ENCODE data around the gene SPRR4. TPM values are rescaled to one million over a fixed set of nuclear protein-coding genes. Genes with fewer than 3 reads are reported as not detected.

Gene SPRR4
- total RNA-seq, 2 experiments from 2014 or later: not detected

GRCh38 chr1:152969036-152969435 lies 1.4 kb upstream of the SPRR4 start:
- Histone ChIP-seq H2AFZ (ENCODE audit: low read length) (no peak overlapping the region), H3K79me2 (ENCODE audit: insufficient read depth, low read depth, low read length) (no peaks in the 10 kb centered on the region), H3K4me3 (ENCODE audit: low read depth, low read length, poor library complexity, severe bottlenecking) (no peak overlapping the region), H3K9me3 (ENCODE audit: low read length) (no peaks in the 10 kb centered on the region), H3K36me3 (ENCODE audit: insufficient read depth, low read length) (no peaks in the 10 kb centered on the region), H3K27ac (ENCODE audit: low read depth, low read length, poor library complexity, severe bottlenecking) (no peak overlapping the region), H3K4me2 (ENCODE audit: low read length) (no peak overlapping the region), H3K4me1 (ENCODE audit: insufficient read depth, low read length, poor library complexity, severe bottlenecking) (no peaks in the 10 kb centered on the region), H4K20me1 (ENCODE audit: insufficient read depth, low read length) (no peaks in the 10 kb centered on the region), H3K9me2 (ENCODE audit: insufficient read depth, low read length) (no peaks in the 10 kb centered on the region)
- TF ChIP-seq EZH2phosphoT487 (IDR thresholded peaks at IDR 0.05; ENCODE audit: borderline replicate concordance, low read depth, low read length): no peak
- TF ChIP-seq, protein P1, sequence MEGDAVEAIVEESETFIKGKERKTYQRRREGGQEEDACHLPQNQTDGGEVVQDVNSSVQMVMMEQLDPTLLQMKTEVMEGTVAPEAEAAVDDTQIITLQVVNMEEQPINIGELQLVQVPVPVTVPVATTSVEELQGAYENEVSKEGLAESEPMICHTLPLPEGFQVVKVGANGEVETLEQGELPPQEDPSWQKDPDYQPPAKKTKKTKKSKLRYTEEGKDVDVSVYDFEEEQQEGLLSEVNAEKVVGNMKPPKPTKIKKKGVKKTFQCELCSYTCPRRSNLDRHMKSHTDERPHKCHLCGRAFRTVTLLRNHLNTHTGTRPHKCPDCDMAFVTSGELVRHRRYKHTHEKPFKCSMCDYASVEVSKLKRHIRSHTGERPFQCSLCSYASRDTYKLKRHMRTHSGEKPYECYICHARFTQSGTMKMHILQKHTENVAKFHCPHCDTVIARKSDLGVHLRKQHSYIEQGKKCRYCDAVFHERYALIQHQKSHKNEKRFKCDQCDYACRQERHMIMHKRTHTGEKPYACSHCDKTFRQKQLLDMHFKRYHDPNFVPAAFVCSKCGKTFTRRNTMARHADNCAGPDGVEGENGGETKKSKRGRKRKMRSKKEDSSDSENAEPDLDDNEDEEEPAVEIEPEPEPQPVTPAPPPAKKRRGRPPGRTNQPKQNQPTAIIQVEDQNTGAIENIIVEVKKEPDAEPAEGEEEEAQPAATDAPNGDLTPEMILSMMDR (conservative IDR thresholded peaks at IDR 0.05; ENCODE audit: low read length): no peak
- ChIA-PET CTCF (ENCODE audit: unreplicated experiment) (no interaction called here), POLR2A (no interaction called here)
- intact Hi-C loops (cut with micrococcal nuclease; ENCODE audit: unreplicated experiment): no loop called here
- no TSS peak for BruUV-seq (replicated peaks)
- no peak for DNase-seq (ENCODE audit: low spot score)

GRCh38 chr1:152972196-152972886 lies 1.9 kb downstream of the SPRR4 start:
- no peak overlapping the region for H3K4me3 ChIP-seq (ENCODE audit: low read depth, low read length, poor library complexity, severe bottlenecking)
- H3K4me1 ChIP-seq (ENCODE audit: insufficient read depth, low read length, poor library complexity, severe bottlenecking): no peaks in the 10 kb centered on the region
- no peaks in the 10 kb centered on the region for H3K36me3 ChIP-seq (ENCODE audit: insufficient read depth, low read length)
- no TSS peak for BruUV-seq (replicated peaks)
- no peaks in the 10 kb centered on the region for H4K20me1 ChIP-seq (ENCODE audit: insufficient read depth, low read length)
- DNase-seq (ENCODE audit: low spot score): no peak
- H3K9me2 ChIP-seq (ENCODE audit: insufficient read depth, low read length): no peaks in the 10 kb centered on the region
- H3K9me3 ChIP-seq (ENCODE audit: low read length): no peaks in the 10 kb centered on the region
- CTCF ChIA-PET (ENCODE audit: unreplicated experiment): no interaction called here
- TF ChIP-seq, protein P1 (conservative IDR thresholded peaks at IDR 0.05; ENCODE audit: low read length): no peak
- no peak for TF ChIP-seq EZH2phosphoT487 (IDR thresholded peaks at IDR 0.05; ENCODE audit: borderline replicate concordance, low read depth, low read length)
- no peak overlapping the region for H3K27ac ChIP-seq (ENCODE audit: low read depth, low read length, poor library complexity, severe bottlenecking)
- H3K79me2 ChIP-seq (ENCODE audit: insufficient read depth, low read depth, low read length): no peaks in the 10 kb centered on the region
- POLR2A ChIA-PET: no interaction called here
- intact Hi-C loops (cut with micrococcal nuclease; ENCODE audit: unreplicated experiment): no loop called here
- no peak overlapping the region for H2AFZ ChIP-seq (ENCODE audit: low read length)
- H3K4me2 ChIP-seq (ENCODE audit: low read length): no peak overlapping the region

GRCh38 chr1:152976688-152977087 lies 6.2 kb downstream of the SPRR4 start:
- CTCF ChIA-PET (ENCODE audit: unreplicated experiment): no interaction called here
- no peaks in the 10 kb centered on the region for H4K20me1 ChIP-seq (ENCODE audit: insufficient read depth, low read length)
- H3K79me2 ChIP-seq (ENCODE audit: insufficient read depth, low read depth, low read length): no peaks in the 10 kb centered on the region
- H2AFZ ChIP-seq (ENCODE audit: low read length): no peak overlapping the region
- no TSS peak for BruUV-seq (replicated peaks)
- H3K4me2 ChIP-seq (ENCODE audit: low read length): no peak overlapping the region
- no peak overlapping the region for H3K27ac ChIP-seq (ENCODE audit: low read depth, low read length, poor library complexity, severe bottlenecking)
- TF ChIP-seq EZH2phosphoT487 (IDR thresholded peaks at IDR 0.05; ENCODE audit: borderline replicate concordance, low read depth, low read length): no peak
- TF ChIP-seq, protein P1 (conservative IDR thresholded peaks at IDR 0.05; ENCODE audit: low read length): no peak
- DNase-seq (ENCODE audit: low spot score): no peak
- intact Hi-C loops (cut with micrococcal nuclease; ENCODE audit: unreplicated experiment): no loop called here
- no peaks in the 10 kb centered on the region for H3K4me1 ChIP-seq (ENCODE audit: insufficient read depth, low read length, poor library complexity, severe bottlenecking)
- no peak overlapping the region for H3K4me3 ChIP-seq (ENCODE audit: low read depth, low read length, poor library complexity, severe bottlenecking)
- H3K9me3 ChIP-seq (ENCODE audit: low read length): no peaks in the 10 kb centered on the region
- POLR2A ChIA-PET: no interaction called here
- H3K36me3 ChIP-seq (ENCODE audit: insufficient read depth, low read length): no peaks in the 10 kb centered on the region
- H3K9me2 ChIP-seq (ENCODE audit: insufficient read depth, low read length): no peaks in the 10 kb centered on the region
